Urothelium cell line (cell line): ENCODE data around the gene SERPINB6.
"Not testable (repeated sequence)": the region's sequence is repeated elsewhere in the genome, so short reads cannot be mapped to it uniquely, and the experiment has no call there.

Experiments used
- DNase-seq: peaks from one replicate; pipeline ENCODE4 v3.0.0; 2011; ENCODE audit warnings: low spot score, mixed read lengths
- FAIRE-seq: peaks from 2 replicates; lab custom pipeline; 2011; peaks lifted over from hg19 to GRCh38; lab: Jason Lieb, UNC

The SERPINB6 gene

DNA sequence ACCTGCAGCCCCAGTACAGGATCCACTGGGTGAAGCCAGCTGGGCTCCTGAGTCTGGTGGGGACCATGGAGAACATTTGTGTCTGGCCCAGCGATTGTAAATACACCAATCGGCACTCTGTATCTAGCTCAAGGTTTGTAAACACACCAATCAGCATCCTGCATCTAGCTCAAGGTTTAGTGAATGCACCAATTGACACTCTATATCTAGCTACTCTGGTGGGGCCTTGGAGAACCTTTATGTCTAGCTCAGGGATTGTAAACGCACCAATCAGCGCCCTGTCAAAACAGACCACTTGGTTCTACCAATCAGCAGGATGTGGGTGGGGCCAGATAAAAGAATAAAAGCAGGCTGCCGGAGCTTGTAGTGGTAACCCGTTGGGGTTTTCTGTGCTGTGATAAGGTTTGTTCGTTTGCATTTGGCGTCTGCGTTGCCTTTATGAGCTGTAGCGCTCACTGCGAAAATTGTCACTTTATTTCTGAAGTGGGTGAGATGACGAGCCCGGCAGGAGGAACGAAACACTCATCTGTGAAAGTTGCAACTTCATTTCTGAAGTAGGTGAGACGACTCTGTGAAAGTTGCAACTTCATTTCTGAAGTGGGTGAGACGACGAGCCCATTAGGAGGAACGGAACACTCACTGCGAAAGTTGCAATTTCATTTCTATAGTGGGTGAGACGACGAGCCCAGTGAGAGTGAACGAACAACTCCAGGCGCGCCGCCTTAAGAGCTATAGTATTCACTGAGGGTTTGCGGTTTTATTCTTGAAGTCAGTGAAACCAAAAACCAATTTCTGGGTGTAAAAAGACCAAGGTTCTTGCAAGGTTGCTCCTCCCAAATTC, 31.1 kb downstream of the SERPINB6 start:
- DNase-seq (no peak), FAIRE-seq (no peak)

DNA sequence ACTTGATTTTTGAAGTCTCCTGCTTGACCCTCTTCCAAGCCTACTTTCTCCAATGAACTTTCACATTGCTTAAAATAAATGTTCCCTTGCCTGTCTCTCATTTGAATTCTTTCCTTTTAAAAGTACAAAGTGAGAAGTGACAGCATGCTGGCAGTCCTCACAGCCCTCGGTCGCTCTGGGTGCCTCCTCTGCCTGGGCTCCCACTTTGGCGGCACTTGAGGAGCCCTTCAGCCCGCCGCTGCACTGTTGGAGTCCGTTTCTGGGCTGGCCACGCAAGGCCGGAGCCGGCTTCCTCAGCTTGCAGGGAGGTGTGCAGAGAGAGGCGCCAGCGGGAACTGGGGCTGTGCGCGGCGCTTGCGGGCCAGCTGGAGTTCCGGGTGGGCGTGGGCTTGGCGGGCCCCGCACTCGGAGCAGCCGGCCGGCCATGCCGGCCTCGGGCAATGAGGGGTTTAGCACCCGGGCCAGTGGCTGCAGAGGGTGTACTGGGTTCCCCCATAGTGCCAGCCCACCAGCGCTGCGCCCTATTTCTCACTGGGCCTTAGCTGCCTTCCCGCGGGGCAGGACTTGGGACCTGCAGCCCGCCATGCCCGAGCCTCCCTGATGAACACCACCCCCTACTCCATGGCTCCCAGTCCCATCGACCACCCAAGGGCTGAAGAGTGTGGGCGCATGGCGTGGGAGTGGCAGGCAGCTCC, 31.9 kb downstream of the SERPINB6 start:
- no peak for FAIRE-seq
- no peak for DNase-seq

DNA sequence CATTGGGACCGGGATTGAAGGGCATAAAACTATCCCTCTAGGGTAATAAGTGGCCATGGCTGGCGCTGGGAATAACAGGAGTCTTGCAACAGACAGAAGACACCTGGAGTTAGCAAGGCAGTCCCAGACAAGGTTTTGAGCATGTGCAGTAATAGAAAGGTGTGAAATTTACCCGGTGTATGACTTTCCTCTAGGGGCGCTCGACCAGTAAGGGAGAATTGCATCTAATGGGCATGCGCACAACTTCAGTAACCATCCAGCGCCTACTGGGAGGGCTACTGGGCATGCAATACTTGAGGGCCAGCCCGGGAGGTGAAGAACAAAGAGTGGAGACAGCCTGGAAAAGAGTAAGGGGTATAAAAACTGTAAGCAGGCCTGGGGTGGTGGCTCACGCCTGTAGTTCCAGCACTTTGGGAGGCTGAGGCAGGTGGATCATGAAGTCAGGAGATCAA, 32.7 kb downstream of the SERPINB6 start:
- DNase-seq (peak; percentile 11), FAIRE-seq (no peak)

DNA sequence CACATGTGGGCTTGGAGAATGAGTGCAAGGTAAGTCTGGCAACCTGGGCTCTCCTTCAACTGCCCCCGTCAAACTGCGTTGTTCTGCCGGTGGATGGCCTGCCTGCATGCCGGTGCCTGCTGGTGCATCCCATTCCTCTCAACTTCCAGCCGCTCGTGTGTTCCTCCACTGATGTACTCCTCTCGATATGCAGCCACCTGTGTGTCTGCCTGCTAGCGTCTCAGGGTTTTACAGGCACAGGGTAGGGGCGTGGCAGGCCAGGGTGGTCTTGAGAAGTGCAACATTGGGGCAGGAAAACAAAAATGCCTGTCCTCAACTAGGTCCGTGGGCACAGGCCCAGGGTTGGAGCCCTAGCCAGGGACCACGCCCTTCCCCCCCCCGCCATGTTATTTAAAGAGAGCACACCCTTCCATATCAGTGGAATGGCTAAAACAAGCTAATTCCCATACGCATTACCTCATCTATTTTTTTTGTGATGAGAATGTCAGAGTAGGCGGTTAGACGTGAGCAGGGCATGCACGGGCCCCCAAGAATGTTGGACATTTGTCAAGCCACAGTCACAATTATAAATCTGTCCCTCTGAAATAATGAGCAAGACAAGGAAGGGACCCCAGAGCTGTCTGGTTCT, 33.2 kb downstream of the SERPINB6 start:
- no peak for DNase-seq
- FAIRE-seq, result no peak

- DNase-seq (no peak), FAIRE-seq (no peak)
Observed at GRCh38 chr6:2937627-2938003, 33.8 kb downstream of the SERPINB6 start.

DNA sequence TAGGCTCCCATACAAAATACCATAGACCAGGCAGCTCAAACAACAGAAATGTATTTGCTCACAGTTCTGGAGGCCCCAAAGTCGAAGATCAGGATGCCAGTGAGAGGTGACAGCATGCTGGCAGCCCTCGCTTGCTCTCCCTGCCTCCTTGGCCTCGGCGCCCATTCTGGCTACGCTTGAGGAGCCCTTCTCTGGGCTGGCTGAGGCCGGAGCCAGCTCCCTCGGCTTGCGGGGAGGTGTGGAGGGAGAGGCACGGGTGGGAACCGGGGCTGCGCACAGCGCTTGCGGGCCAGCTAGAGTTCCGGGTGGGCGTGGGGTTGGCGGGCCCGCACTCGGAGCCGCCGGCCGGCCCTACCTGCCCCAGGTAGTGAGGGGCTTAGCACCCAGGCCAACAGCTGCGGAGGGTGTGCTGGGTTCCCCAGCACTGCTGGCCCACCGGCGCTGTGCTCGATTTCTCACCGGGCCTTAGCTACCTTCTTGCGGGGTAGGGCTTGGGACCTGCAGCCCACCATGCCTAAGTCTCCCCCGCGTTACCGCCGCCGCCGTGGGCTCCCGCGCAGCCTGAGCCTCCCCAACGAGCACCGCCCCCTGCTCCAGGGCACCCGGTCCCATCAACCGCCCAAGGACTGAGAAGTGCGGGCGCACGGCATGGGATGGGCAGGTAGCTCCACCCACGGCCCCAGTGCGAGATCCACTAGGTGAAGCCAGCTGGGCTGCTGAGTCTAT, 35.6 kb downstream of the SERPINB6 start:
- no peak for FAIRE-seq

GRCh38 chr6:2934057-2934456, 37.3 kb downstream of the SERPINB6 start:
- DNase-seq (no peak), FAIRE-seq (no peak)

More for the DNA sequence above, 35.6 kb downstream of the SERPINB6 start:
- DNase-seq, result no peak

- FAIRE-seq, result not testable (repeated sequence)
Observed at GRCh38 chr6:2932911-2933310, 38.5 kb downstream of the SERPINB6 start.

GRCh38 chr6:2931970-2932748, 39.2 kb downstream of the SERPINB6 start:
- no peak for FAIRE-seq
- DNase-seq, result peak; percentile 85

More at GRCh38 chr6:2932911-2933310, 38.5 kb downstream of the SERPINB6 start:
- not testable (repeated sequence) for DNase-seq

DNA sequence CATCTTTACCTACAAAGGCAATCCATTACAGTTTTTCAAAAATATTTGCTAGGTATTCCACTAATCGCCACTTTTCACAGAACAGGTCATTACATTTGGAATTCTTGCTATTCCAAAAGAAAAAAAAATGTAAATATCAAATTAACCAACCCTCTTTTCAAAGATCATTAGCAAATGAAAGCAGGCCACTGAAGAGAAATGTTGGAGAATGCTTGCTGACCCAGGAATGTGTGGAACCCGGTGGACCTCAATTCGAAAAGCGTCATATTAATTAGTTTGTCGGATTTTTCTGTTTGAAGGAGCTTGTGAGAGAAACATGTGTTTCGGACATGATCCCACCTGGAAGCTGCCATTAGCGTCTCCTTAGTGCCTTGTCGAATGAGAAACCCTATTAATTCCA, 40.3 kb downstream of the SERPINB6 start:
- no peak for DNase-seq
- no peak for FAIRE-seq

DNA sequence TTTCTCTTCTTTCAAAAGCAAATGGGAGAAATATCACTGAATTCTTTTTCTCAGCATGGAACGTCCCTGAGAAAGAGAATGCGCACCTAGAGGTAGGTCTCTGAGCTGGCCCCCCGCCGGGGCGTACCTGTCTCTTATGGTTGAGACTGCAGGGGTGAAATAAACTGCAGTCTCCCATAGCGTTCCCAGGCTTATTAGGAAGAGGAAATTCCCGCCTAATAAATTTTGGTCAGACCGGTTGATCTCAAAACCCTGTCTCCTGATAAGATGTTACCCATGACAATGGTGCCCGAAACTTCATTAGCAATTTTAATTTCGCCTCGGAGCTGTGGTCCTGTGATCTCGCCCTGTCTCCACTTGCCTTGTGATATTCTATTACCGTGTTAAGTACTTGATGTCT, 43.4 kb downstream of the SERPINB6 start:
- DNase-seq, FAIRE-seq: not testable (repeated sequence)

GRCh38 chr6:2925842-2926747, 45.3 kb downstream of the SERPINB6 start:
- DNase-seq, FAIRE-seq: not testable (repeated sequence)

DNA sequence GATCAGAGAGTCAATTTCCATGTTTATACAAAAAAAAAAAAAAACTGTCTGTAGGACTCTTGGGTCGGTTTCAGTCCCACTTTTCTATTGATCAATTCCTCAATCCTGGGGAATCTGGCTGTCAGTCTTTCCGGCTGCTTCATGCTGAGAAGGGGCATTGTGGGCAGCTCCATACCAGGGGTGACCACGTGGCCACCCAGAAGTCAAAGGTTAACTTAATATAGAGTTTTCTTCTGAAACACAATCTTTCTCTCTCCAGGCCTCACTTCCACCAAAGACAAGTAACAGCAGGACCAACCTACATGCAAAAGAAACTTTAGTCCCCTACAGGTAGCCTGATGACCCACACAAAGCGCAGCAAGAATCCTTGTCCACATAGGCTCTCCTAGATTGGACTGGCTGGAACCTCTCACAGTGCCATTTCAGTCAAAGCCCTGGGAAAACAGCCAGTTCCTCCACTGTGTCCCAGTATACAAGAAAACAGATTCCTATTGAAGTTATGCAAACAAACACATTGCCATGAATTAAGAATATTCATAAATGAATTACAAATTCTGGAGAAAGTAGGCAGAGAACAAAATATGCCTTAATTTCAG, 49.7 kb downstream of the SERPINB6 start:
- FAIRE-seq, result no peak
- DNase-seq, result no peak

DNA sequence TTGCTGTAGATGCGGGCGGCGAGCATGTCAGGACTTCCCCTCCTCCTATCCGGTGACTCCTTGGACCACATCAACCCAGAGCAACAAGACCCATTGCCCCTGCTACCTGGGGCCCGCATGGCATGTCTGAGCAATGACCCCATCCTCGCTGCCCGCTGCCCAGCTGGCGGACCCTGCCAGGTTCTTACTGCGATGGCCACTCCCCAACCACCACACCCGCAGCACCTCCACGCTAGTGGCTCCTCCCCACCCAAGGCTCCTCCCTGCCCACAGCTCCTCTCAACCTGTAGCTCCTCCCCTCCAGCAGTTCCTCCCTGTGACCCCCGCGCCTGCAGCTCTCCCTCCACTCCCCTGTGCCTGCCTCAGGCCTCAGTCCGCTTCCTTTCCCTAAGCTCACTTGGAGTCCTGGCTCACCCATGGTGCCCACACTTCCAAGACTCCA, 50.7 kb downstream of the SERPINB6 start:
- FAIRE-seq (no peak), DNase-seq (no peak)

DNA sequence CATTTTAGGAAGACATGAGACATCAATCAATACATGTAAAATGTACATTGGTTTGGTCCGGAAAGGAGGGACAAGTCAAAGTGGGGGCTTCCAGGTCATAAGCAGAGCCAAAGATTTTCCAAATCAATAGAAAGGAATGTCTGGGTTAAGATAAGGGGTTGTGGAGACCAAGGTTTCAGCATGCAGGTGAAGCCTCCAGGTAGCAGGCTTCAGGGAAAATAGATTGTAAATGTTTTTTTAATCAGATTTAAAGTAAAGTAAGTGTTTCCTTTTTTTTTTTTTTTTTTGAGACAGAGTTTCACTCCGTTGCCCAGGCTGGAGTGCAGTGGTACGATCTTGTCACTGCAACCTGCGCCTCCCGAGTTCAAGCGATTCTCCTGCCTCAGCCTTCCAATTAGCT, 51.5 kb downstream of the SERPINB6 start:
- FAIRE-seq (no peak), DNase-seq (no peak)

- FAIRE-seq, result no peak
- no peak for DNase-seq
Observed at GRCh38 chr6:2919401-2919800, 52.0 kb downstream of the SERPINB6 start.

DNA sequence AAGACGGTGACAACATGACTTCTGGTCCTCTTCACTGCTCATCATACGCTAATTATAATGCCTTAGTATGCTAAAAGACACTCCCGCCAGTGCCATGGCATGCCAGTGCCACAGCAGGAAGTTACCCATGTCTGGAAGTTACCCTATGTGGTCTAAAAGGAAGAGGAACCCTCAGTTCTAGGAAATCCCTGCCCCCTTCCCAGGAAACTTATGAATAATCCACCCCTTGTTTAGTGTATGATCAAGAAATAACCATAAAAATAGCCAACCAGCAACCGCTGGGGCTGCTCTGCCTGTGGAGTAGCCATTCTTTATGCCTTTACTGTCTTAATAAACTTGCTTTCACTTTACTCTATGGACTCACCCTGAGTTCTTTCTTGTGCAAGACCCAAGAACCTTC, 52.4 kb downstream of the SERPINB6 start:
- FAIRE-seq (no peak), DNase-seq (no peak)

DNA sequence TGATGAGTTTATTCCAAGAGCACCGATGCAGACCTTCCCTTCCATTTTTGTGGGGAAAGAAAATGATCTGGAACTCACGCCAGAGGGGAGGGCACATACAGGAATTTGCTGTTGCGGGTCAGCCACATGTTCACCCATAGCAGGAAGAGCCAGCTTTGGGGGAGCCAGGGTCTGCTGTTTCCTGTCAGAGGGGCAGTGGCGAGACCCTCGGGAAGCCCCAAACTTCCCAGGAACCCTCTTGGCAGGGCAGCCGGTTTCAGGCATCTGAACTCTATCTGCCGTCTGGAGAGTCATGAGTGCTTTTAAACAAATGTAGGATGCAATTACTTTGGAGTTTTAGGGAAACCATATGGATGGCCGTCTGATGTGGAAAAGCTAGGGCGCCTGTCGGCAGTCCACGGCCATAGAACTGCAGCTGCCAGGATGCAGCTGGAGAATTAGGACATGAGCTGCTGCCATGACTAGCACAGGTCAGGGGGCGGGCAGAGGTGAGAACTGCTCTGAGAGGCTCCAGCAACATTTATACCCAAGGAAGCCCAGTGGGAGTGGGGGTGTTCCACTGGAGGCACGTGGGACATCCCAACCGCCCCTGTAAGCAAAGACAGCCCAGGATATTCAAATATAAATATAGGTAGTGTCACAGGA, 53.4 kb downstream of the SERPINB6 start:
- DNase-seq (no peak), FAIRE-seq (no peak)
